PC-3 (cell line): Measurements from ENCODE around the gene SRRT. TPM values are rescaled to one million over a fixed set of nuclear protein-coding genes. Genes with fewer than 3 reads are reported as not detected.

Source experiments
- ATAC-seq: fragments of 200-7000 bp; cut with Tn5 transposase; 2 replicates; pipeline ENCODE4 v1.9.1; 2020; ENCODE audit warnings: mild to moderate bottlenecking, moderate library complexity
- BruUV-seq: library from RNA; stranded (reverse); fragments of 400-500 nt; replicated peaks from 2 replicates; lab custom pipeline; 2021; lab: Mats Ljungman, UMichigan
- CTCF ChIA-PET: fragments of 300-600 bp; sonication (Branson Sonifier 250); formaldehyde crosslinking; loops from one replicate; lab custom pipeline; 2022; ENCODE audit warnings: antibody characterized with exemption; lab: Charles Lee
- POLR2A ChIA-PET: fragments of 300-600 bp; sonication (Branson Sonifier 250); formaldehyde crosslinking; loops from one replicate; lab custom pipeline; 2022; ENCODE audit warnings: antibody characterized with exemption; ENCODE audit not compliant: unreplicated experiment; lab: Charles Lee
- DNase-seq: peaks from one replicate; pipeline ENCODE4 v3.0.0-alpha.2; 2015
- H2AFZ ChIP-seq: fragments of 300-600 bp; sonication (generic); 2 replicates; pipeline ENCODE4 v1.6.0; 2016; ENCODE audit warnings: antibody characterized with exemption, low read length
- H3F3A ChIP-seq: fragments of 300-600 bp; sonication (generic); one replicate; pipeline ENCODE4 v1.6.0; 2017; ENCODE audit warnings: antibody characterized with exemption, low read length, control low read depth, mild to moderate bottlenecking; ENCODE audit not compliant: unreplicated experiment
- H3K27ac ChIP-seq: fragments of 300-600 bp; sonication (generic); 2 replicates; pipeline ENCODE4 v1.5.1; 2016; ENCODE audit warnings: mild to moderate bottlenecking, low read length
- H3K27me3 ChIP-seq: fragments of 300-600 bp; sonication (generic); 2 replicates; pipeline ENCODE4 v1.6.1; 2016; ENCODE audit warnings: low read length, mixed read lengths
- H3K36me3 ChIP-seq: fragments of 300-600 bp; sonication (generic); 2 replicates; pipeline ENCODE4 v1.6.1; 2016; ENCODE audit warnings: low read depth, mixed run types, low read length, mixed read lengths
- H3K4me1 ChIP-seq: fragments of 300-600 bp; sonication (generic); 2 replicates; pipeline ENCODE4 v1.5.1; 2016; ENCODE audit warnings: low read length; ENCODE audit not compliant: insufficient read depth
- H3K4me2 ChIP-seq: fragments of 300-600 bp; sonication (generic); 2 replicates; pipeline ENCODE4 v1.6.0; 2016; ENCODE audit warnings: low read length
- H3K4me3 ChIP-seq: fragments of 300-600 bp; sonication (generic); 2 replicates; pipeline ENCODE4 v1.5.1; 2016; ENCODE audit warnings: mild to moderate bottlenecking, low read length, mixed read lengths
- H3K79me2 ChIP-seq: fragments of 300-600 bp; sonication (generic); 2 replicates; pipeline ENCODE4 v1.6.1; 2017; ENCODE audit warnings: low read length, mixed read lengths
- H3K9ac ChIP-seq: fragments of 300-600 bp; sonication (generic); 2 replicates; pipeline ENCODE4 v1.6.0; 2016; ENCODE audit warnings: mild to moderate bottlenecking, low read length
- H3K9me2 ChIP-seq: fragments of 300-600 bp; sonication (generic); replicated peaks from 2 replicates; pipeline ENCODE4 v1.6.1; 2016; ENCODE audit warnings: mixed run types, low read length, mixed read lengths
- H3K9me3 ChIP-seq: fragments of 300-600 bp; sonication (generic); 2 replicates; pipeline ENCODE4 v1.6.1; 2016; ENCODE audit warnings: low read length, mixed read lengths
- H4K20me1 ChIP-seq: fragments of 300-600 bp; sonication (generic); 2 replicates; pipeline ENCODE4 v1.6.1; 2016; ENCODE audit warnings: low read length, mixed read lengths
- CTCF ChIP-seq: fragments of 300-600 bp; sonication (generic); conservative IDR thresholded peaks from 2 replicates; pipeline ENCODE4 v1.5.1; 2017; ENCODE audit warnings: antibody characterized with exemption, low read depth, mild to moderate bottlenecking, low read length
- EZH2 ChIP-seq: fragments of 300-600 bp; sonication (generic); IDR thresholded peaks from one replicate; pipeline ENCODE4 v1.6.1; 2017; ENCODE audit warnings: antibody characterized with exemption, mild to moderate bottlenecking, low read length; ENCODE audit not compliant: unreplicated experiment
- EZH2phosphoT487 ChIP-seq: fragments of 300-600 bp; sonication (generic); IDR thresholded peaks from 2 replicates; pipeline ENCODE4 v1.6.1; 2018; ENCODE audit warnings: mild to moderate bottlenecking, antibody characterized with exemption, low read length, borderline replicate concordance
- intact Hi-C: fragments of 100-400 bp; cut with micrococcal nuclease; formaldehyde crosslinking; loops from 2 replicates; pipeline ENCODE4 v1.9.0; 2023
- total RNA-seq: library from RNA; depleted of rRNA; stranded (reverse); fragments of >200 nt; gene quantifications from 2 replicates; pipeline ENCODE4 v1.2.3, GENCODE V29; 2014

The SRRT gene
- total RNA-seq, 1 experiment from 2014 or later: 177 TPM

- H3K4me1 ChIP-seq: peaks cover 27% of the 10 kb centered on the region
- no peak overlapping the region for H2AFZ ChIP-seq
- H3K9me2 ChIP-seq: no peaks in the 10 kb centered on the region
- peaks cover 71% of the 10 kb centered on the region for H3K79me2 ChIP-seq
- H3K4me3 ChIP-seq: 0 out of 2 replicates have a peak overlapping the region, but pooled peaks have one; percentile 78
- no peak for TF ChIP-seq EZH2
- no peak for TF ChIP-seq EZH2phosphoT487
- TF ChIP-seq CTCF: no peak
- H3K4me2 ChIP-seq: peak overlapping the region; percentile 44; the same call in 1 of the 2 replicates
- BruUV-seq: no TSS peak
- H3K27me3 ChIP-seq: no peaks in the 10 kb centered on the region
- ATAC-seq (no peak), DNase-seq (no peak)
- peaks cover 47% of the 10 kb centered on the region for H4K20me1 ChIP-seq
- peaks cover 52% of the 10 kb centered on the region for H3K36me3 ChIP-seq
- POLR2A ChIA-PET: no interaction called here
- no peak overlapping the region for H3K9ac ChIP-seq
- no peak overlapping the region for H3K27ac ChIP-seq
- no peaks in the 10 kb centered on the region for H3F3A ChIP-seq
- CTCF ChIA-PET: no interaction called here
- H3K9me3 ChIP-seq: no peaks in the 10 kb centered on the region
- intact Hi-C loops: no loop called here
Observed at GRCh38 chr7:100878013-100878412, 3.1 kb downstream of the SRRT start.

- CTCF ChIA-PET: no interaction called here
Observed at GRCh38 chr7:100878685-100879084, 3.8 kb downstream of the SRRT start.

More at GRCh38 chr7:100878685-100879084, 3.8 kb downstream of the SRRT start:
- POLR2A ChIA-PET: no interaction called here
- DNase-seq (no peak), ATAC-seq (no peak)
- Histone ChIP-seq H3K9me3 (no peaks in the 10 kb centered on the region), H3K9ac (no peak overlapping the region), H3K27me3 (no peaks in the 10 kb centered on the region), H3K36me3 (peaks cover 58% of the 10 kb centered on the region), H3K27ac (no peak overlapping the region), H3K79me2 (peaks cover 71% of the 10 kb centered on the region), H2AFZ (no peak overlapping the region), H3K9me2 (no peaks in the 10 kb centered on the region), H3K4me2 (peak overlapping the region; percentile 44; the same call in 1 of the 2 replicates), H3K4me3 (no peak overlapping the region), H3F3A (no peaks in the 10 kb centered on the region), H4K20me1 (peaks cover 47% of the 10 kb centered on the region), H3K4me1 (peaks cover 27% of the 10 kb centered on the region)
- TF ChIP-seq EZH2phosphoT487: no peak
- no peak for TF ChIP-seq EZH2
- no peak for TF ChIP-seq CTCF
- no TSS peak for BruUV-seq
- intact Hi-C loops: no loop called here
